PC-9 (cell line): ENCODE measurements around the gene CYP4F11.

Experiments
- EZH2 ChIP-seq: fragments of 200-600 bp; sonication (generic); IDR thresholded peaks from 2 replicates; pipeline ENCODE4 v1.8.0; 2017; ENCODE audit warnings: antibody characterized with exemption, low read depth
- TF ChIP-seq, protein P1 (sequence below): fragments of 200-600 bp; sonication (generic); conservative IDR thresholded peaks from 2 replicates; pipeline ENCODE4 v1.6.1; 2017; ENCODE audit warnings: mixed run types, antibody characterized with exemption, mild to moderate bottlenecking, moderate library complexity

DNA sequence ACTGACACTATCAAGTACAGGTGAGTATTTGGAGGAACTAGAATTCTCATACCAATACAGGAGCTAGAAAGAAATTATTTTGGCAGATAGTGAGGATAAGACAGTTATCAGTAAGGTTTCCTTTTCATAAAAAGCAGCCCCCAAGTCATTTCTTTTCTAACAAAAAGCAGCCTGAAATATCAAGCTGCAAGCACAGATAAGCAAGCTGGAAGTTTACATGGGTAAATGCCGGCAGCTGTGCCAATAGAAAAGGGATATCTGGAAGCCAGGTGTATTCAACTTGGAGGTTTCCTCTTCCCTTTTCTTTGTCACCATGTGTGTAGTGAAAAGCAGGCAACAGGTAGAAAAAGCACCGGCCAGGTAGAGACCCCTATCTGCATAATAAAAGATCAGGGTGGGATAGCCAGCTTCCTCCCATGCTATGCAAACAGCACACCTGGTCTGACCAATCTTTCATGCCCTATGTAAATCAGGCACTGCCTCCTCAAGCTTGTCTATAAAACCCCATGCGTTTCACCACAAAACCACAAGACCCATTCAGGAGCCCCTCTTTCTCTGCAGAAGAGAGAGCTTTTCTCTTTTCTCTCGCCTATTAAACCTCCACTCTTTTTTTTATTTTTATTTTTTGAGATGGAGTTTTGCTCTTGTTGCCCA is 59.4 kb downstream of the CYP4F11 start:
- TF ChIP-seq, protein P1, sequence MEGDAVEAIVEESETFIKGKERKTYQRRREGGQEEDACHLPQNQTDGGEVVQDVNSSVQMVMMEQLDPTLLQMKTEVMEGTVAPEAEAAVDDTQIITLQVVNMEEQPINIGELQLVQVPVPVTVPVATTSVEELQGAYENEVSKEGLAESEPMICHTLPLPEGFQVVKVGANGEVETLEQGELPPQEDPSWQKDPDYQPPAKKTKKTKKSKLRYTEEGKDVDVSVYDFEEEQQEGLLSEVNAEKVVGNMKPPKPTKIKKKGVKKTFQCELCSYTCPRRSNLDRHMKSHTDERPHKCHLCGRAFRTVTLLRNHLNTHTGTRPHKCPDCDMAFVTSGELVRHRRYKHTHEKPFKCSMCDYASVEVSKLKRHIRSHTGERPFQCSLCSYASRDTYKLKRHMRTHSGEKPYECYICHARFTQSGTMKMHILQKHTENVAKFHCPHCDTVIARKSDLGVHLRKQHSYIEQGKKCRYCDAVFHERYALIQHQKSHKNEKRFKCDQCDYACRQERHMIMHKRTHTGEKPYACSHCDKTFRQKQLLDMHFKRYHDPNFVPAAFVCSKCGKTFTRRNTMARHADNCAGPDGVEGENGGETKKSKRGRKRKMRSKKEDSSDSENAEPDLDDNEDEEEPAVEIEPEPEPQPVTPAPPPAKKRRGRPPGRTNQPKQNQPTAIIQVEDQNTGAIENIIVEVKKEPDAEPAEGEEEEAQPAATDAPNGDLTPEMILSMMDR, result no peak
- no peak for TF ChIP-seq EZH2
